GM19238 (cell line): ENCODE results near the gene MBNL1.

Source experiments
- DNase-seq: peaks from one replicate; pipeline ENCODE4 v3.0.0; 2011; ENCODE audit warnings: low spot score; ENCODE audit not compliant: insufficient read length

Gene MBNL1

GRCh38 chr3:152471814-152472671, 203.3 kb downstream of the MBNL1 start:
- DNase-seq: no peak

- DNase-seq: no peak
These were observed 203.9 kb downstream of the MBNL1 start for GRCh38 chr3:152472672-152472954.

GRCh38 chr3:152474585-152474984, 205.9 kb downstream of the MBNL1 start:
- DNase-seq: no peak

- no peak for DNase-seq
These were observed 208.7 kb downstream of the MBNL1 start for GRCh38 chr3:152477422-152477821.

GRCh38 chr3:152480282-152480953, 211.7 kb downstream of the MBNL1 start:
- no peak for DNase-seq

- DNase-seq: no peak
These were observed 217.6 kb downstream of the MBNL1 start for GRCh38 chr3:152486364-152486763.

- no peak for DNase-seq
These were observed 219.7 kb downstream of the MBNL1 start for GRCh38 chr3:152488449-152488848.

GRCh38 chr3:152491922-152492321, 223.2 kb downstream of the MBNL1 start:
- no peak for DNase-seq

- DNase-seq: no peak
These were observed 227.6 kb downstream of the MBNL1 start for GRCh38 chr3:152496286-152496685.

- DNase-seq: no peak
These were observed 228.0 kb downstream of the MBNL1 start for GRCh38 chr3:152496716-152497115.

GRCh38 chr3:152497457-152497856, 228.7 kb downstream of the MBNL1 start:
- DNase-seq: no peak

GRCh38 chr3:152497890-152498289, 229.2 kb downstream of the MBNL1 start:
- no peak for DNase-seq

- DNase-seq: no peak
These were observed 231.2 kb downstream of the MBNL1 start for GRCh38 chr3:152499791-152500385.

GRCh38 chr3:152505926-152506325, 237.2 kb downstream of the MBNL1 start:
- no peak for DNase-seq

- no peak for DNase-seq
These were observed 240.0 kb downstream of the MBNL1 start for GRCh38 chr3:152508705-152509104.

- DNase-seq: no peak
These were observed 243.2 kb downstream of the MBNL1 start for GRCh38 chr3:152511904-152512303.

- no peak for DNase-seq
These were observed 244.7 kb downstream of the MBNL1 start for GRCh38 chr3:152513301-152513960.
